ENCODE data around the gene F13B.

GRCh38 chr1:197067457-197067818 is 378 bp upstream of the F13B start:
- TF ChIP-seq CTCF (IDR thresholded peaks at IDR 0.05 in 2 of 3, conservative IDR thresholded peaks at IDR 0.05 in 1 of 3; ENCODE audit: borderline replicate concordance in 1 of 3, insufficient read depth in 1 of 3, low read depth in 2 of 3, low read length in 2 of 3) (no peak), POLR2A (IDR thresholded peaks at IDR 0.05; ENCODE audit: borderline replicate concordance, extremely low read depth, insufficient read depth, insufficient read length) (no peak)

All from HCT116 (cell line).